ENCODE results near the gene MED27. TPM values are rescaled to one million over a fixed set of nuclear protein-coding genes. Genes with fewer than 3 reads are reported as not detected.

Gene MED27
- total and polyA plus RNA-seq, 2 of the 13 experiments (the other 11 are each of a cell fraction or from before 2014, with no cell fraction given), result 16.9 to 19.0 TPM

DNA sequence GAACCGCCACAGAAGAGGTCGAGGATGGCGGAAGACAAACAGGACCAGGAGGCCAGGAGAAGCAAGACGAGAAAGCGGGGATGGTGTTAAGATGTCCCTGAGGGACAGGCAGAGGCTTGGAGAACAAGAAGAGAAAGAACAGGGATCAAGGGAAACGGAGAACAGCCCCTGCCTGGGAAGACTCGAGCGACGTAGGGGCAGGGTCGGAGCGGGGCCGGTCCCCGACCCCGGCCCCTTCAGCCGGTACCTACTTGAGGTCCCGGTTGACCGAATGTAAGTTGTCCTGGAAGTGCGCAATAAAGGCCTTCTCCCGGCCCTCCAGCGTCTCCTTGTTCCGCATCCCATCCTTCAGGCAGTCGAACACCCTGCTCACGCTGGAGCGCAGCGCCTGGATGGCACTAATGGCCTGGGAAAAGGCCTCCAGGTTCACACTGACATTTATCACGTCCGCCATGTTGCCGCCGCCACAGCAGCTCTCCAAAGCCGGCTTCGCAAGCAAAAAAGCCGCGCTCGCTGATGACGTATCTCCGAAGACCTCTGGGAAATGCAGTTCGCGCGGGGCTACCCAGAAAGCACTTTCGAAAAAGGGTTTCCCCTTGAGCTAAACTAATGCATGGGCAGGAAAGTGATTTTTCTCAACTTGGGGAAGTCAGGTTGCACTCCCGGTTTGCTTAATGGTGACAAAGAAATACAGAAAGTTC lies at the start of gene MED27 (continued):
- 0 out of 2 replicates have a peak, but pooled peaks have one; percentile 22 for TF ChIP-seq ZNF746 (CRISPR knock-in tag; IDR thresholded peaks at IDR 0.05)
- no peak for TF ChIP-seq FOSL1 (CRISPR knock-in tag; IDR thresholded peaks at IDR 0.05; ENCODE audit: borderline replicate concordance)
- no peak for TF ChIP-seq KLF12 (CRISPR knock-in tag; IDR thresholded peaks at IDR 0.05; ENCODE audit: borderline replicate concordance)
- no peak for TF ChIP-seq ZNF572 (CRISPR knock-in tag; IDR thresholded peaks at IDR 0.05)
- no peak for TF ChIP-seq DR1 (CRISPR knock-in tag; IDR thresholded peaks at IDR 0.05)
- TF ChIP-seq KDM6A (CRISPR knock-in tag; IDR thresholded peaks at IDR 0.05; ENCODE audit: low read depth), result no peak
- TF ChIP-seq NFATC3 (CRISPR knock-in tag; IDR thresholded peaks at IDR 0.05), result no peak
- TF ChIP-seq FOSL2 (CRISPR knock-in tag; IDR thresholded peaks at IDR 0.05), result peak; percentile 21; the same call in 1 of the 2 replicates
- TF ChIP-seq ZNF883 (CRISPR knock-in tag; IDR thresholded peaks at IDR 0.05; ENCODE audit: not compliant biosample characterization), result no peak
- no peak for TF ChIP-seq SNAPC2 (CRISPR knock-in tag; IDR thresholded peaks at IDR 0.05)
- no peak; a peak in 1 of 4 replicates for TF ChIP-seq MAFK (conservative IDR thresholded peaks at IDR 0.05 in 1 of 2, IDR thresholded peaks at IDR 0.05 in 1 of 2; ENCODE audit: low read length in 2 of 2)
- no peak for TF ChIP-seq MAZ (IDR thresholded peaks at IDR 0.05; ENCODE audit: borderline replicate concordance, low read depth, low read length)
- TF ChIP-seq MAZ (CRISPR knock-in tag; IDR thresholded peaks at IDR 0.05; ENCODE audit: low read depth), result no peak
- TF ChIP-seq ZNF274 (CRISPR knock-in tag; IDR thresholded peaks at IDR 0.05), result peak; percentile 57; the same call in 1 of the 2 replicates
- TF ChIP-seq ZNF501 (CRISPR knock-in tag; IDR thresholded peaks at IDR 0.05), result peak; percentile 68
- TF ChIP-seq, protein P1, sequence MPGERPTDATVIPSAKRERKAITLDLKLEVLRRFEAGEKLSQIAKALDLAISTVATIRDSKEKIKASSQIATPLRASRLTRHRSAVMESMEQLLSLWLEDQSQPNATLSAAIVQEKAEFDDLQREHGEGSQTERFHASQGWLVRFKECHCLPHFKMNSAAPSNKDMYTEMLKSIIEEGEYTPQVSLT (CRISPR knock-in tag; IDR thresholded peaks at IDR 0.05; ENCODE audit: borderline replicate concordance, low read depth), result 0 out of 2 replicates have a peak, but pooled peaks have one; percentile 46
- TF ChIP-seq NCOA5 (CRISPR knock-in tag; IDR thresholded peaks at IDR 0.05), result no peak
- no peak for TF ChIP-seq MIXL1 (CRISPR knock-in tag; IDR thresholded peaks at IDR 0.05)
- TF ChIP-seq, protein P2, sequence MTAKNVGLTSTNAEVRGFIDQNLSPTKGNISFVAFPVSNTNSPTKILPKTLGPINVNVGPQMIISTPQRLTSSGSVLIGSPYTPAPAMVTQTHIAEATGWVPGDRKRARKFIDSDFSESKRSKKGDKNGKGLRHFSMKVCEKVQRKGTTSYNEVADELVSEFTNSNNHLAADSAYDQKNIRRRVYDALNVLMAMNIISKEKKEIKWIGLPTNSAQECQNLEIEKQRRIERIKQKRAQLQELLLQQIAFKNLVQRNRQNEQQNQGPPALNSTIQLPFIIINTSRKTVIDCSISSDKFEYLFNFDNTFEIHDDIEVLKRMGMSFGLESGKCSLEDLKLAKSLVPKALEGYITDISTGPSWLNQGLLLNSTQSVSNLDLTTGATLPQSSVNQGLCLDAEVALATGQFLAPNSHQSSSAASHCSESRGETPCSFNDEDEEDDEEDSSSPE (CRISPR knock-in tag; IDR thresholded peaks at IDR 0.05), result peak; percentile 62
- TF ChIP-seq HES4 (CRISPR knock-in tag; IDR thresholded peaks at IDR 0.05; ENCODE audit: borderline replicate concordance), result no peak
- no peak for TF ChIP-seq SAFB2 (CRISPR knock-in tag; IDR thresholded peaks at IDR 0.05; ENCODE audit: borderline replicate concordance, low read depth)
- no peak for TF ChIP-seq ZSCAN30 (CRISPR knock-in tag; IDR thresholded peaks at IDR 0.05)
- TF ChIP-seq BRCA1 (CRISPR knock-in tag; IDR thresholded peaks at IDR 0.05), result no peak
- TF ChIP-seq TARDBP (CRISPR knock-in tag; IDR thresholded peaks at IDR 0.05), result 0 out of 2 replicates have a peak, but pooled peaks have one; percentile 48
- TF ChIP-seq NONO (IDR thresholded peaks at IDR 0.05), result no peak
- no peak for TF ChIP-seq NONO (CRISPR knock-in tag; conservative IDR thresholded peaks at IDR 0.05)
- no peak for TF ChIP-seq RELA (CRISPR knock-in tag; IDR thresholded peaks at IDR 0.05)
- TF ChIP-seq ERF (CRISPR knock-in tag; IDR thresholded peaks at IDR 0.05), result peak; percentile 59; the same call in 1 of the 2 replicates
- no peak for TF ChIP-seq NR1H2 (CRISPR knock-in tag; IDR thresholded peaks at IDR 0.05; ENCODE audit: borderline replicate concordance, low read depth)
- TF ChIP-seq, protein P3, sequence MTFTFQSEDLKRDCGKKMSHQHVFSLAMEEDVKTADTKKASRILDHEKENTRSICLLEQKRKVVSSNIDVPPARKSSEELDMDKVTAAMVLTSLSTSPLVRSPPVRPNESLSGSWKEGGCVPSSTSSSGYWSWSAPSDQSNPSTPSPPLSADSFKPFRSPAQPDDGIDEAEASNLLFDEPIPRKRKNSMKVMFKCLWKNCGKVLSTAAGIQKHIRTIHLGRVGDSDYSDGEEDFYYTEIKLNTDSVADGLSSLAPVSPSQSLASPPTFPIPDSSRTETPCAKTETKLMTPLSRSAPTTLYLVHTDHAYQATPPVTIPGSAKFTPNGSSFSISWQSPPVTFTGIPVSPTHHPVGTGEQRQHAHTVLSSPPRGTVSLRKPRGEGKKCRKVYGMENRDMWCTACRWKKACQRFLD (CRISPR knock-in tag; IDR thresholded peaks at IDR 0.05; ENCODE audit: borderline replicate concordance), result no peak
